HG02798 (cell line): ENCODE data around the gene WDSUB1.

ENCODE experiments used
- ATAC-seq: cut with Tn5 transposase; IDR thresholded peaks from one replicate; pipeline ENCODE4 v1.9.1; 2021; ENCODE audit warnings: mild to moderate bottlenecking; ENCODE audit not compliant: unreplicated experiment, poor library complexity

Gene WDSUB1

DNA sequence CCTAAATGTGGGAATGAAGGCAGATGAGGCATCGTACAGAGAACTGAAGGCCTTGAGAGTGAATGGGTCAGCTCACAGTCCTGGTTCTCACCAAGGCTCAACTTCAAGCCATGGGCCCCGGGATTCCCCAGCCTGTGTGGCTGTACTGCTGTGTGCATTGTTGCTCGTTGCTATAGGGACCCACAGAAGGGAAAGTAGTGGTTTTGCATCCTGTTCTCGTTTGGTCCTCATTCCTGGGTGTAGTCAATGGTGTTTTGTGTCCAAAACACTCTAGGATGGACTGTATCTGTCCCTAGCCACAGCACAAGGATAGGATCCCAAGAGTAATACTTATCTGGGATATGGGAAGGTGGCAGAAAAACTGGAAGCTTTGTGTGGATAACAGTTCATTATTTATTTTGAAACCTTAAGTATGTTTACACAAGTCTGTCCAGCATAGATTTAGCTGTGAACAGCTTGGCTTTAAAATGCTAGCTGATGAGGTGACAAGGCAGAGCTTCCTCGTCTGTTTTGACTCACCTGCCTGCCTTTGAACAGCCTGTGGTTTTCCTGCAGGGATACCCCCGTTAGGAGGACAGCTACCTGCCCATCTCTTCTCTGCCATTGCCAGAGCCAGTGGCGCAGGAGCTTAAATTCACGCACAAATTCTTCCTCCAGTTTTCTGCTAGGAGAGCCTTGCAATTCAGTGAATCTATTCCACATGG is 85.0 kb downstream of the WDSUB1 start:
- peak; percentile 98 for ATAC-seq

DNA sequence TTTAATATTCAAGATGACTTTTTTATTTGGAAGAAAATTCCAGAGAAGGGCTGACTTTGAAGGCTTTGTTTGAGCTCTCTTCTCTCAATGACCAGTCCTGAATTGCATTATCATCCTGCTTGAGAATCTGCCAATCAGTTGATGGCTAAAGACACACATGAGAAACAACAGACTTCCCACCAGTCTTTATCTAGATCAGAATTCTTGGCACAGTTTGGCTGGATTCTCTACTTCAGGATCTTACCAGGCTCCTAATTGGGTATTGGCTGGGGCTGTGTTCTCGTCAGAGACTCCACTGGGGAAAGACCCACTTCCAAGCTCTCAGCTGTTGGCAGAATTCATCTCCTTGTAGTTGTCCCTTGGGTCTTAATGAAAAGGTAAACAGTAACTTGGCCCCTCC is 86.0 kb downstream of the WDSUB1 start:
- ATAC-seq, result no peak

DNA sequence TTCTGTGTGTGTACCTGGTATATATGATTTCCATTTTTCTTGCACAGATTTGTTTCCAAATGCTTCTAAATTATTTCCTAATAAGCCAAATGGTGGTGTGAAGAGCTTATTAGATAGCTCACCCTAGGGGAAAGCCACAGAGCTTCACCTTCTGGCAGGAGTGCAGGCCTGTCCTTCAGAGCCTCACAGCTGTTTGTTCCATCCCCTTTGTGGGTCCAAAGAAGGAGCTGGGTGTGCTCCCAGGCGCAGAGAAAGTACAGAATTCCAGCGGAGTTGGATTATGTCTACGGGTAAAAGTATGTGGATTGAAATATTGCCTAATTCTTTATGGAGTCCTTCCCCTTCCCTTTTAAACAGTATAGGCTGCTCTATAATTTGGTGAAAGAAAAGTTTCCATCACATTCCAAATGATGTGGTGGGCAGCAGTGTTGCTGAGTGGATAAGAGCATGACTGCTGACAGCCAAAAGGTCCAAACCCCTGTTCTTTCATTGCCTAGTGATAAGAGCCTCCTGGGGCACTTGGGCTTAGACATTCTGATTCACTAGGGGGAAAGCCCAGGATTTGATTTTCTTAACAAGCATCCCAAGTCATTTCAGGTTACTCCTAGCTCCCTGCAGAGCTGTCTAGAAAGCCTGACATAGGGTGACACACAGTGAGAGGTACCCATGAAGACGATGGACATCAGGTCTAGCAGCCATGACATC is 86.6 kb downstream of the WDSUB1 start:
- ATAC-seq, result no peak

- no peak for ATAC-seq
Observed at GRCh38 chr2:159199236-159199635, 87.3 kb downstream of the WDSUB1 start.

- ATAC-seq, result no peak
Observed at GRCh38 chr2:159196393-159196925, 90.0 kb downstream of the WDSUB1 start.

DNA sequence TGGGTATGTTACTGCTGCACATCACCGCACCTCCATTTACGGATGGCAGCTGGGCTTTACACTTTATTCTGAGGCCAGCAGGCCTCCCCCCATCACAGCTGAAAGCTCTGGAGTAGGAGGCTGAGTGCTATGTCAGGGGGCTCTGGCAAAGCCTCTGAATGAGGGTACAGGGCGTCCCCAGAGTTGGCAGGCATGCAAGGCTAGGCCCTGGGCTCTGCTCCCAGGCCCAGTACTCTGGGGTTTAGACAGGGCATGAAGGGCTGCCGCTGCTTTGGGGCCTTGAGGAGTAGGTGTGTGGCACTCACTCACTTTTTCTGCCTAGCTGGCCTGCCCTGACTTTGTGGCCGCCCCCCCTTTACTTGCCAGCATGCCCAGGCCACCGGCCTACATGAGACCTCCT is 90.8 kb downstream of the WDSUB1 start:
- no peak for ATAC-seq

- no peak for ATAC-seq
Observed at GRCh38 chr2:159194241-159194640, 92.3 kb downstream of the WDSUB1 start.

DNA sequence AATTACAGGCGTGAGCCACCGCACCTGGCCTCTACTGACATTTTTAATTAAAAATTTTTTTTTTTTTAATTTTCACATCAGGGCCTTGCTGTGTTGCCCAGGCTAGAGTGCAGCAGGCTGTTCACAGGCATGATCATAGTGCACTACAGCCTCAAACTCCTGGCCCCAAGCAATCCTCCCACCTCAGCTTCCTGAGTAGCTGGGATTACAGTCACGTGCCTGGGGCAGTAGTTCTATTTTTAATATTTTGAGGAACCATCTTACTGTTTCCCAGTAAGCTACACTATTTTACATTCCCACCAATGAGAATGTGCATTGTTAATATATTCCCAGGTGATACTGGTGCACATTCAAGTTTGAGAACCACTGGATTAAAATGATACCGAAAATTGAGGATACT is 92.7 kb downstream of the WDSUB1 start:
- ATAC-seq, result no peak

DNA sequence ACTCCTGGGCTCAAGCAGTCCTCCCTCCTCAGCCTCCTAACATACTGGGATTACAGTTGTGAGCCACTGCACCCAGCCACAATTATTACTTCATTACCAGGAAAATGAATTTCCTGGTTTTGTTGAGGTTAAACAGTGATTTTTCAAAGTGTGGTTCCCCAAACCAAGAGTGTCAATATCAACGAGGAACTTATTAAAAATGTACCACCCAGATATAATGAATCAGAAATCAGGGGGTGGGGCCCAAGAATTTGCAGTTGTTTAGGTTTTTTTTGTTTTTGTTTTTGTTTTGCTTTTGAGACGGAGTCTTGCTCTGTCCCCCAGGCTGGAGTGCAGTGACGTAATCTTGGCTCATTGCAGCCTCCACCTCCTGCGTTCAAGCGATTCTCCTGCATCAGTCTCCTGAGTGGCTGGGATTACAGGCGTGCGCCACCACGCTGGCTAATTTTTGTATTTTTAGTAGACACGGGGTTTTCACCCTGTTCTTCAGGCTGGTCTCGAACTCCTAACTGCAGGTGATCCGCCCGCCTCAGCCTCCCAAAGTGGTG is 94.1 kb downstream of the WDSUB1 start:
- ATAC-seq, result no peak

- ATAC-seq, result no peak
Observed at GRCh38 chr2:159188449-159188848, 98.1 kb downstream of the WDSUB1 start.

DNA sequence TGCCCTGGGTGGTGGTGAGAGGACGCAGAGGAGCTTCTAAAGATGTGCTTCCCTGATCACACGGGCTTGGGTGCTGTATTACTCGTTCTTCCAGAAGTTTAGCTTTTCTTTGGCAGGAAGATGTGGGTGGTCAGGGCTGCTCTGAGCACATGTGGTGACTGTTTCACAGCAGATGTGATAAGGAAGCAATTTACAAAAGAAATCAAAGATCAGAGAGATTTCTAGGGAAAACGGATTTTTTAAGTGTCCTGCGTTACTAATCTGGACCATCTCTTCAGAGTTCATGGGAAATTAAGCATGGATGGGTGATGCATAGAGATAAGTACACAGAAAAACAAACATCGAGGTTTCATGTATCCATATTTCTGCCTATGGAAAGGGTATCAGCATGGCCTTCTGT is 99.4 kb downstream of the WDSUB1 start:
- ATAC-seq, result no peak

- peak; percentile 44 for ATAC-seq
Observed at GRCh38 chr2:159186462-159186861, 100.0 kb downstream of the WDSUB1 start.
